K562 (cell line): Measurements from ENCODE around the gene TUT1. TPM values are rescaled to one million over a fixed set of nuclear protein-coding genes. Genes with fewer than 3 reads are reported as not detected.
A peak's percentile ranks its signal among the peaks of the same experiment; 100 is the strongest.

ENCODE experiments used
- ARID4B ChIP-seq: sonication (generic); formaldehyde crosslinking; IDR thresholded peaks from 2 replicates; pipeline ENCODE4 v1.8.0; 2022; ENCODE audit warnings: mild to moderate bottlenecking, missing genetic modification reagents
- HDGF ChIP-seq: fragments of 450-650 bp; IDR thresholded peaks from 2 replicates; pipeline ENCODE4 v1.6.1; 2016
- LEF1 ChIP-seq: fragments of 450-650 bp; IDR thresholded peaks from 2 replicates; pipeline ENCODE4 v1.6.1; 2016; ENCODE audit warnings: mild to moderate bottlenecking
- MAX ChIP-seq: sonication (generic); formaldehyde crosslinking; IDR thresholded peaks from 2 replicates; pipeline ENCODE4 v1.9.0; 2022; ENCODE audit warnings: mild to moderate bottlenecking, missing genetic modification reagents
- MAZ ChIP-seq, 2 experiments: fragments of 450-650 bp in 1 of 2; sonication (generic) in 1 of 2; formaldehyde crosslinking; IDR thresholded peaks in 1 of 2; conservative IDR thresholded peaks in 1 of 2; 2 replicates each; pipeline versions ENCODE4 v1.4.0 to v1.5.0; 2020; ENCODE audit warnings: mild to moderate bottlenecking in 1 of 2, missing genetic modification reagents in 1 of 2
- MYC ChIP-seq, 2 experiments: fragments of 250-450 bp in 1 of 2; sonication (Bioruptor Pico) in 1 of 2; IDR thresholded peaks; 2 replicates each; pipeline versions ENCODE4 v1.5.1 to v1.6.1; 2012 to 2021; ENCODE audit warnings: low read depth in 2 of 2, borderline replicate concordance in 1 of 2, improper control_type of control experiment in 1 of 2, low read length in 1 of 2, mild to moderate bottlenecking in 1 of 2, moderate library complexity in 1 of 2
- RBFOX2 ChIP-seq: fragments of 200-400 bp; formaldehyde crosslinking; IDR thresholded peaks from 2 replicates; pipeline ENCODE4 v1.6.1; 2017; ENCODE audit warnings: low read depth, mild to moderate bottlenecking, low read length, moderate library complexity
- RCOR1 ChIP-seq, 2 experiments: IDR thresholded peaks; 2 replicates each; pipeline ENCODE4 v1.6.1; 2012; ENCODE audit warnings: low read depth in 2 of 2, low read length in 2 of 2, borderline replicate concordance in 1 of 2, improper control_type of control experiment in 1 of 2
- SP1 ChIP-seq: sonication (generic); formaldehyde crosslinking; IDR thresholded peaks from 2 replicates; pipeline ENCODE4 v1.8.1; 2022; ENCODE audit warnings: mild to moderate bottlenecking, missing genetic modification reagents
- polyA plus RNA-seq, 8 experiments: library from polyadenylated mRNA; depleted of rRNA in 4 of 8; stranded (reverse) in 5 of 8; unstranded in 3 of 8; fragments of >200 nt; fragmentation: Nextera tagmentation in 2 of 8; fragmentation: Illumina TruSeq in 1 of 8; extraction: Ambion mirVana in 2 of 8; extraction: Trizol in 1 of 8; gene quantifications; 2 replicates each; pipeline versions ENCODE4 v1.2.1 to v1.2.3, GENCODE V29; 2011 to 2014; ENCODE audit warnings: inconsistent platforms in 1 of 8, missing spikeins in 1 of 8
- total RNA-seq, 7 experiments: library from RNA; depleted of rRNA in 6 of 7; stranded (reverse); fragments of >200 nt in 6 of 7; fragmentation: Illumina TruSeq in 2 of 7; extraction: Trizol in 2 of 7; gene quantifications; 2 replicates each; pipeline versions ENCODE4 v1.2.1 to v1.2.3, GENCODE V29; 2011 to 2021; ENCODE audit warnings: low replicate concordance in 1 of 7
- TF ChIP-seq, protein P1 (sequence below), 3 experiments: IDR thresholded peaks in 2 of 3; conservative IDR thresholded peaks in 1 of 3; 2 replicates each; pipeline ENCODE4 v1.5.1; 2011 to 2012; ENCODE audit warnings: low read length in 3 of 3, mild to moderate bottlenecking in 3 of 3, control low read depth in 2 of 3, improper control_type of control experiment in 1 of 3, inconsistent platforms in 1 of 3, low read depth in 1 of 3, mixed read lengths in 1 of 3, moderate library complexity in 1 of 3; ENCODE audit not compliant: insufficient read depth in 2 of 3
- TF ChIP-seq, protein P2 (sequence below), 2 experiments: fragments of 450-650 bp; conservative IDR thresholded peaks; 2 replicates each; pipeline ENCODE4 v1.6.1; 2017; ENCODE audit warnings: mild to moderate bottlenecking in 2 of 2, moderate library complexity in 2 of 2
- TF ChIP-seq, protein P3 (sequence below): fragments of 450-650 bp; IDR thresholded peaks from 2 replicates; pipeline ENCODE4 v1.6.1; 2017; ENCODE audit warnings: antibody characterized with exemption

TUT1 gene
- total and polyA plus RNA-seq, 9 of the 15 experiments (the other 6 are each of a cell fraction or from before 2014, with no cell fraction given), result 0.66 to 44.3 (median 15.7) TPM

DNA sequence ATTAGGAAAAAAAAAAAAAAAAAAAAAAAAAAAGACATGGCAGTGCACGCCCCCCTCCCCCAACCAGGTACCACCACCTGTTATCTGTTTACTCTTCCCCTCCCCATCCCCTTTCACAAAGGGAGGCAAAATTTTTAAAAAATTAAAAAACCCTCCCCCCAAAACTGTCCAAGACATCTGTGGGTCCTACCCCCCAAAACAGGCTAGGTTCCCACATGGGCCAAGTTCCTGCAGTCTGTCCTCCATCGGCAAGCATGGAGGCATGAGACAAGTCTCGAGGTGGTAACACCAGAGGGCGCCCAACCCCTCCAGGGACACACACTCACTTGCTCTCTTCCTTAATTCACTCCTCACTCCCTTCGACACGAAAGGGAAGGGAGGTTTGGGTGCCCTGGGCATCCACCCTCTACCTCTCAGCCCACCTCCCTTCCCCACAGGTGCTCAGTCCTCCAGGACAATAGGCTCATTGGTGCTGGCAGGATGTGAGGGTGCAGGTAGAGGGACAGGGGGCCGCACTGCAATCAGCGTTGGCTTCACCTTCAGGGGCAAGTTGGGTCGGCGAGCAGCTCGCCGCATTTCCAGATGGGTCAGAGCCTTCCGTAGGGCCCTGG lies 2.2 kb upstream of the TUT1 start (continued):
- TF ChIP-seq, protein P1, sequence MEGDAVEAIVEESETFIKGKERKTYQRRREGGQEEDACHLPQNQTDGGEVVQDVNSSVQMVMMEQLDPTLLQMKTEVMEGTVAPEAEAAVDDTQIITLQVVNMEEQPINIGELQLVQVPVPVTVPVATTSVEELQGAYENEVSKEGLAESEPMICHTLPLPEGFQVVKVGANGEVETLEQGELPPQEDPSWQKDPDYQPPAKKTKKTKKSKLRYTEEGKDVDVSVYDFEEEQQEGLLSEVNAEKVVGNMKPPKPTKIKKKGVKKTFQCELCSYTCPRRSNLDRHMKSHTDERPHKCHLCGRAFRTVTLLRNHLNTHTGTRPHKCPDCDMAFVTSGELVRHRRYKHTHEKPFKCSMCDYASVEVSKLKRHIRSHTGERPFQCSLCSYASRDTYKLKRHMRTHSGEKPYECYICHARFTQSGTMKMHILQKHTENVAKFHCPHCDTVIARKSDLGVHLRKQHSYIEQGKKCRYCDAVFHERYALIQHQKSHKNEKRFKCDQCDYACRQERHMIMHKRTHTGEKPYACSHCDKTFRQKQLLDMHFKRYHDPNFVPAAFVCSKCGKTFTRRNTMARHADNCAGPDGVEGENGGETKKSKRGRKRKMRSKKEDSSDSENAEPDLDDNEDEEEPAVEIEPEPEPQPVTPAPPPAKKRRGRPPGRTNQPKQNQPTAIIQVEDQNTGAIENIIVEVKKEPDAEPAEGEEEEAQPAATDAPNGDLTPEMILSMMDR (IDR thresholded peaks at IDR 0.05 in 2 of 3, conservative IDR thresholded peaks at IDR 0.05 in 1 of 3; ENCODE audit: insufficient read depth in 2 of 3, low read depth in 1 of 3, low read length in 3 of 3), result peak; percentile 79 to 88 (median 83)
- peak; percentile 74 for TF ChIP-seq MAX (CRISPR knock-in tag)
- no peak for TF ChIP-seq LEF1
- peak; percentile 61; the same call in 1 of the 2 replicates for TF ChIP-seq ARID4B (CRISPR knock-in tag)
- peak in 1 of 2 experiments; percentile 48; a peak in 1 of 4 replicates for TF ChIP-seq RCOR1 (IDR thresholded peaks at IDR 0.05; ENCODE audit: borderline replicate concordance in 1 of 2, low read depth in 2 of 2, low read length in 2 of 2)
- TF ChIP-seq, protein P2, sequence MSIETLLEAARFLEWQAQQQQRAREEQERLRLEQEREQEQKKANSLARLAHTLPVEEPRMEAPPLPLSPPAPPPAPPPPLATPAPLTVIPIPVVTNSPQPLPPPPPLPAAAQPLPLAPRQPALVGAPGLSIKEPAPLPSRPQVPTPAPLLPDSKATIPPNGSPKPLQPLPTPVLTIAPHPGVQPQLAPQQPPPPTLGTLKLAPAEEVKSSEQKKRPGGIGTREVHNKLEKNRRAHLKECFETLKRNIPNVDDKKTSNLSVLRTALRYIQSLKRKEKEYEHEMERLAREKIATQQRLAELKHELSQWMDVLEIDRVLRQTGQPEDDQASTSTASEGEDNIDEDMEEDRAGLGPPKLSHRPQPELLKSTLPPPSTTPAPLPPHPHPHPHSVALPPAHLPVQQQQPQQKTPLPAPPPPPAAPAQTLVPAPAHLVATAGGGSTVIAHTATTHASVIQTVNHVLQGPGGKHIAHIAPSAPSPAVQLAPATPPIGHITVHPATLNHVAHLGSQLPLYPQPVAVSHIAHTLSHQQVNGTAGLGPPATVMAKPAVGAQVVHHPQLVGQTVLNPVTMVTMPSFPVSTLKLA (conservative IDR thresholded peaks at IDR 0.05), result peak; percentile 26 to 67; a peak in 3 of 4 replicates
- TF ChIP-seq HDGF, result peak; percentile 77; the same call in 1 of the 2 replicates
- TF ChIP-seq MAZ (CRISPR knock-in tag; conservative IDR thresholded peaks at IDR 0.05 in 1 of 2, IDR thresholded peaks at IDR 0.05 in 1 of 2), result peak in 1 of 2 experiments; percentile 38; a peak in 2 of 4 replicates
- peak; percentile 85 for TF ChIP-seq MYC (IDR thresholded peaks at IDR 0.05; ENCODE audit: low read depth, low read length)
- no peak for TF ChIP-seq MYC (CRISPR knock-in tag; IDR thresholded peaks at IDR 0.05; ENCODE audit: borderline replicate concordance, low read depth)
- 0 out of 2 replicates have a peak, but pooled peaks have one; percentile 22 for TF ChIP-seq SP1
- TF ChIP-seq, protein P3, sequence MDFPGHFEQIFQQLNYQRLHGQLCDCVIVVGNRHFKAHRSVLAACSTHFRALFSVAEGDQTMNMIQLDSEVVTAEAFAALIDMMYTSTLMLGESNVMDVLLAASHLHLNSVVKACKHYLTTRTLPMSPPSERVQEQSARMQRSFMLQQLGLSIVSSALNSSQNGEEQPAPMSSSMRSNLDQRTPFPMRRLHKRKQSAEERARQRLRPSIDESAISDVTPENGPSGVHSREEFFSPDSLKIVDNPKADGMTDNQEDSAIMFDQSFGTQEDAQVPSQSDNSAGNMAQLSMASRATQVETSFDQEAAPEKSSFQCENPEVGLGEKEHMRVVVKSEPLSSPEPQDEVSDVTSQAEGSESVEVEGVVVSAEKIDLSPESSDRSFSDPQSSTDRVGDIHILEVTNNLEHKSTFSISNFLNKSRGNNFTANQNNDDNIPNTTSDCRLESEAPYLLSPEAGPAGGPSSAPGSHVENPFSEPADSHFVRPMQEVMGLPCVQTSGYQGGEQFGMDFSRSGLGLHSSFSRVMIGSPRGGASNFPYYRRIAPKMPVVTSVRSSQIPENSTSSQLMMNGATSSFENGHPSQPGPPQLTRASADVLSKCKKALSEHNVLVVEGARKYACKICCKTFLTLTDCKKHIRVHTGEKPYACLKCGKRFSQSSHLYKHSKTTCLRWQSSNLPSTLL, result no peak
- TF ChIP-seq RBFOX2, result peak; percentile 51; the same call in 1 of the 2 replicates
